Ascending aorta (tissue), 2 donors: ENCODE data around the gene TTLL5. TPM values are rescaled to one million over a fixed set of nuclear protein-coding genes. Genes with fewer than 3 reads are reported as not detected.
A peak's percentile ranks its signal among the peaks of the same experiment; 100 is the strongest.

Source experiments
- DNase-seq, 2 donors: peaks; one replicate each; pipeline ENCODE4 v3.0.0-alpha.2; 2019; ENCODE audit warnings: low spot score in 2 of 2
- H3K27ac ChIP-seq, 2 donors: fragments of 200-600 bp; sonication (generic); one replicate each; pipeline ENCODE4 v1.5.1; 2016 to 2017; ENCODE audit warnings: mild to moderate bottlenecking in 1 of 2
- H3K27me3 ChIP-seq: fragments of 200-600 bp; sonication (generic); one replicate; pipeline ENCODE4 v1.5.1; 2017
- H3K36me3 ChIP-seq, 2 donors: fragments of 200-600 bp; sonication (generic); one replicate each; pipeline ENCODE4 v1.5.1; 2016
- H3K4me1 ChIP-seq, 2 donors: fragments of 200-600 bp; sonication (generic); one replicate each; pipeline ENCODE4 v1.5.1; 2016 to 2017; ENCODE audit warnings: mild to moderate bottlenecking in 1 of 2
- H3K4me3 ChIP-seq, 2 donors: fragments of 200-600 bp; sonication (generic); one replicate each; pipeline ENCODE4 v1.5.1; 2016 to 2017; ENCODE audit warnings: mild to moderate bottlenecking in 1 of 2
- H3K9me3 ChIP-seq, 2 donors: fragments of 200-600 bp; sonication (generic); one replicate each; pipeline ENCODE4 v1.5.1; 2016
- intact Hi-C: fragments of 100-400 bp; cut with DNase I; formaldehyde crosslinking; loops from one replicate; pipeline ENCODE4 v1.15.1; 2023
- total RNA-seq: library from RNA; depleted of rRNA; stranded (reverse); fragments of >200 nt; gene quantifications from one replicate; pipeline ENCODE4 v1.1.0, GENCODE V29; 2016
- TF ChIP-seq, protein P1 (sequence below), 3 experiments: fragments of 200-600 bp in 2 of 3; fragments of 450-650 bp in 1 of 3; sonication (generic) in 2 of 3; IDR thresholded peaks; one replicate each; pipeline ENCODE4 v1.5.1; 2016 to 2019; ENCODE audit warnings: antibody characterized with exemption in 3 of 3, mild to moderate bottlenecking in 1 of 3, moderate library complexity in 1 of 3

Gene TTLL5
- total RNA-seq, 1 donor from 2014 or later = 43.1 TPM

DNA sequence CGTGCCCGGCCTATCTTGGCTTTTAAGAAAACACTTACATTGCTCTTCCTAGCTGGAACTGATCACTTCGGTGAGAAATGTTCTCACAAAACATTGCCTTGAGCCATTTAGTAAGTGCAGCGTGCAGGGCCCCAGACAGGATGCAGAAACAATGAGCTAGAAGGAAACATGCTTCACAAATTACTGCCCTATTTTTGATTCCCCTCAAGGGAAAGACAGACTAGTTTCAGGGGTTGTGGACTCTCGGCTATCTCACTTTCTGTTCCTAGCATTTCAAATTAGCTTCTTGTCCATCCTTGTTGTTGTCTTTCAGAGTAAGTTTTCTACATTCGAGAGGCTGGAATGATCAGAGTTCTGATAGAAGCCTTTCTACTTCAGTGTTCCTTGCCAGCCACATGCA lies 299.2 kb downstream of the TTLL5 start:
- Histone ChIP-seq H3K4me3 (no peak overlapping the region), H3K9me3 (no peaks in the 10 kb centered on the region), H3K27me3 (no peaks in the 10 kb centered on the region), H3K36me3 (peaks cover 44 to 57% of the 10 kb centered on the region in 2 donors), H3K4me1 (no peaks in the 10 kb centered on the region), H3K27ac (no peak overlapping the region)
- intact Hi-C loops = no loop called here
- TF ChIP-seq, protein P1, sequence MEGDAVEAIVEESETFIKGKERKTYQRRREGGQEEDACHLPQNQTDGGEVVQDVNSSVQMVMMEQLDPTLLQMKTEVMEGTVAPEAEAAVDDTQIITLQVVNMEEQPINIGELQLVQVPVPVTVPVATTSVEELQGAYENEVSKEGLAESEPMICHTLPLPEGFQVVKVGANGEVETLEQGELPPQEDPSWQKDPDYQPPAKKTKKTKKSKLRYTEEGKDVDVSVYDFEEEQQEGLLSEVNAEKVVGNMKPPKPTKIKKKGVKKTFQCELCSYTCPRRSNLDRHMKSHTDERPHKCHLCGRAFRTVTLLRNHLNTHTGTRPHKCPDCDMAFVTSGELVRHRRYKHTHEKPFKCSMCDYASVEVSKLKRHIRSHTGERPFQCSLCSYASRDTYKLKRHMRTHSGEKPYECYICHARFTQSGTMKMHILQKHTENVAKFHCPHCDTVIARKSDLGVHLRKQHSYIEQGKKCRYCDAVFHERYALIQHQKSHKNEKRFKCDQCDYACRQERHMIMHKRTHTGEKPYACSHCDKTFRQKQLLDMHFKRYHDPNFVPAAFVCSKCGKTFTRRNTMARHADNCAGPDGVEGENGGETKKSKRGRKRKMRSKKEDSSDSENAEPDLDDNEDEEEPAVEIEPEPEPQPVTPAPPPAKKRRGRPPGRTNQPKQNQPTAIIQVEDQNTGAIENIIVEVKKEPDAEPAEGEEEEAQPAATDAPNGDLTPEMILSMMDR (IDR thresholded peaks at IDR 0.05) = no peak
- DNase-seq = no peak

DNA sequence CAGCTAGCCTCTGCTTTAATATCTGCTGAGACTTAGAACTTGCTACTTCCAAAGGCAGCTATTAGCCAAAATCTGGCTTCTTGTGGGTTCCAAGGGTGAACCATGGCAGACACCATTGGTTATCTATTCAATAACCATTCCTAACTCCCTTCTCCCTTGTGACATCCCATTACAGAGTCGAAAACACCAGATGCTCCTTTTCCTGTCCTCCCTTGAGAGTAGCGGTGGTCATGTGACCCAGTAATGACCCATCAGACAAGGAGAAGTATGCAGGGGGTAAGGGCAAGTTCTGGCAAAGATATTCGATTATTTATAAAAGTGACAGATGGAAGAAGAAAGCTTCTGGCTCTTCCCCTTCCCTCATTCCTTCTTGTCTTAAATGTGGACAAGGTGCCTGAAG lies 300.6 kb downstream of the TTLL5 start:
- Histone ChIP-seq H3K4me3 (no peak overlapping the region), H3K27ac (no peak overlapping the region), H3K36me3 (peaks cover 50 to 70% of the 10 kb centered on the region in 2 donors), H3K9me3 (no peaks in the 10 kb centered on the region), H3K27me3 (no peaks in the 10 kb centered on the region), H3K4me1 (no peaks in the 10 kb centered on the region)
- TF ChIP-seq, protein P1 (IDR thresholded peaks at IDR 0.05) = no peak
- no peak for DNase-seq
- intact Hi-C loops = no loop called here

DNA sequence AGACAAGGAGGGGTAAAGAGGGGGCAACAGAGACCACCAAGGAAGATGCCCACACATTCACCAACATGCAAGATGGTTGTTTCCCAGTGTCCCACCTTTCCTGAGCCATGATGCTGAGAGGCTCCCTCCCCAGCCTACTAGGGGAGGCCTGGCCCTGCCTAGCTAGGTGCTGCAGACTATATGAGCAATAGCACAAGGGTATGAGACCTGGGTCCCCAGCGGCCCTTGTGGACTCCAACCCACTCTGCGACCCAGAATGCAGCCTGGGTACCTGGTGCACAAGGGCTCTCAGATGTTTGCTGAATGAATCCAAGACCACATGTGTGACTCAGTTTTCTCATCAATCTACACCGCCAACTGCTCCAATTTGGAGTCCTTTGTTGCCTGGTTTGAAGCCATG lies 306.8 kb downstream of the TTLL5 start:
- intact Hi-C loops = no loop called here
- no peak overlapping the region for H3K4me3 ChIP-seq
- H3K36me3 ChIP-seq = peaks cover 30 to 58% of the 10 kb centered on the region in 2 donors
- no peaks in the 10 kb centered on the region for H3K9me3 ChIP-seq
- no peaks in the 10 kb centered on the region for H3K27me3 ChIP-seq
- no peak overlapping the region for H3K27ac ChIP-seq
- DNase-seq = no peak
- TF ChIP-seq, protein P1 (IDR thresholded peaks at IDR 0.05) = no peak
- H3K4me1 ChIP-seq = peaks cover 0 to 3% of the 10 kb centered on the region in 2 donors

DNA sequence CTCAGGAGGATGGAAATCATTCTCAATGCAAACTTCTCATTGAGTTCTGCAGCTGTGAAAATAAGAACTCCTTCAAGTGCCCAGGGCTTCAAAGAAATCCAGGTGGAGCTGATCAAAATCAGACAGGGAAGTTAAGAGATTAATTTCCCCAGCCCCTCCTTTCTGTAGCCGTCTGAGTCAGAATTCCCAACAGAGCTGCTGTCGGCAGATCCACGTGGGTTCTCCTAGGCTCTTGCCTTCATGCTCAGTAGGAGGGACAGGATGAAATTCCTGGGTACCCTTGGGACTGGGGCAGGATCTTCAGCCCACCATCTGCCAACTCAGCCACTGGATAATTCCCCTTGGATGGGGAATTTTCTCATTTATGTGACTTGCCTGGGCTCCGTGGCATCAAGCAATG lies 307.4 kb downstream of the TTLL5 start:
- TF ChIP-seq, protein P1 (IDR thresholded peaks at IDR 0.05) = no peak
- DNase-seq = no peak
- H3K4me1 ChIP-seq = peaks cover 0 to 3% of the 10 kb centered on the region in 2 donors
- H3K27me3 ChIP-seq = no peaks in the 10 kb centered on the region
- intact Hi-C loops = no loop called here
- no peaks in the 10 kb centered on the region for H3K9me3 ChIP-seq
- peak overlapping the region in 1 of 2 donors; percentile 17 for H3K4me3 ChIP-seq
- H3K27ac ChIP-seq = peak overlapping the region; percentile 19 to 56
- H3K36me3 ChIP-seq = peaks cover 24 to 52% of the 10 kb centered on the region in 2 donors

DNA sequence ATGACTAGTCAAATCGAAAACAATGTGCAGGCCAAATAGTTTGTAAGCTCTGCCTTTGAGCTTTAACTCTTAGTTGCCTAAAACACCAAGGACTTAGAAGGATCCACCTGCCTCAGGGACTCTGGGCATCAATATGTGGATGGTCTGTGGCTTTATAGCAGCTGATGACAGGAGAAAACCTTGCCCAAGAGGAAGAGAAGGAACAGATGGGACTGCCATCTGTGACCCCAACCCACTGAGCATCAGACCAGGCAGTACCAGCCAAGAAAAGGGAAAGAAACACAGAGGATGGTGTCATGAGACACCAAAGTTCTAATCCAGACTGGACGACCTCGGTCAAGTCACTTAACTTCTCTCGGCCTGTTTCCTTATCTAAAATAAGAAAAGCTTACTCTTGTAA lies 308.1 kb downstream of the TTLL5 start:
- DNase-seq = no peak
- Histone ChIP-seq H3K4me1 (peaks cover 0 to 3% of the 10 kb centered on the region in 2 donors), H3K4me3 (peak overlapping the region in 1 of 2 donors; percentile 17), H3K36me3 (peaks cover 19 to 45% of the 10 kb centered on the region in 2 donors), H3K9me3 (no peaks in the 10 kb centered on the region), H3K27me3 (no peaks in the 10 kb centered on the region), H3K27ac (peak overlapping the region in 1 of 2 donors; percentile 56)
- intact Hi-C loops = no loop called here
- TF ChIP-seq, protein P1 (IDR thresholded peaks at IDR 0.05) = no peak

DNA sequence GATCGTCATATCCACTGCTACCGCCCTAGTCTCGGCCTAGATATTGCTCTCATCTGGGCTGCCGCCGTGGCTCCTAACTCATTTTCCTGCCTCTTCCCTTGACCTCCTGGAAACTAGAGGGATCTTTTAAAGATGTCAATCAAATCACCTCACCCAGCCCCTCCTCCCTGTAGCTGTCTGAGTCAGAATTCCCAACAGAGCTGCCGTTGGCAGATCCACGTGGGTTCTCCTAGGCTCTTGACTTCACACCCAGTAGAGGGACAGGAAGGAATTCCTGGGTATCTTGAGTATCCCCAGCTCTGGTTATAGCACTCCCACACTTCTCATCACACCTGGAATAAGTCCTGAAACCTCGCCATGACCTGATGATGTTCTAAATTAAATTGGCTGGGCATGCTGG lies 308.8 kb downstream of the TTLL5 start:
- no peaks in the 10 kb centered on the region for H3K9me3 ChIP-seq
- intact Hi-C loops = no loop called here
- no peak overlapping the region for H3K4me3 ChIP-seq
- DNase-seq = no peak
- peaks cover 0 to 3% of the 10 kb centered on the region in 2 donors for H3K4me1 ChIP-seq
- H3K36me3 ChIP-seq = peaks cover 14 to 40% of the 10 kb centered on the region in 2 donors
- H3K27ac ChIP-seq = peak overlapping the region in 1 of 2 donors; percentile 56
- TF ChIP-seq, protein P1 (IDR thresholded peaks at IDR 0.05) = no peak
- no peaks in the 10 kb centered on the region for H3K27me3 ChIP-seq
